ENCODE data around the gene STAT3. TPM values are rescaled to one million over a fixed set of nuclear protein-coding genes. Genes with fewer than 3 reads are reported as not detected.

STAT3 gene
- total RNA-seq, 1 donor: 206 TPM

DNA sequence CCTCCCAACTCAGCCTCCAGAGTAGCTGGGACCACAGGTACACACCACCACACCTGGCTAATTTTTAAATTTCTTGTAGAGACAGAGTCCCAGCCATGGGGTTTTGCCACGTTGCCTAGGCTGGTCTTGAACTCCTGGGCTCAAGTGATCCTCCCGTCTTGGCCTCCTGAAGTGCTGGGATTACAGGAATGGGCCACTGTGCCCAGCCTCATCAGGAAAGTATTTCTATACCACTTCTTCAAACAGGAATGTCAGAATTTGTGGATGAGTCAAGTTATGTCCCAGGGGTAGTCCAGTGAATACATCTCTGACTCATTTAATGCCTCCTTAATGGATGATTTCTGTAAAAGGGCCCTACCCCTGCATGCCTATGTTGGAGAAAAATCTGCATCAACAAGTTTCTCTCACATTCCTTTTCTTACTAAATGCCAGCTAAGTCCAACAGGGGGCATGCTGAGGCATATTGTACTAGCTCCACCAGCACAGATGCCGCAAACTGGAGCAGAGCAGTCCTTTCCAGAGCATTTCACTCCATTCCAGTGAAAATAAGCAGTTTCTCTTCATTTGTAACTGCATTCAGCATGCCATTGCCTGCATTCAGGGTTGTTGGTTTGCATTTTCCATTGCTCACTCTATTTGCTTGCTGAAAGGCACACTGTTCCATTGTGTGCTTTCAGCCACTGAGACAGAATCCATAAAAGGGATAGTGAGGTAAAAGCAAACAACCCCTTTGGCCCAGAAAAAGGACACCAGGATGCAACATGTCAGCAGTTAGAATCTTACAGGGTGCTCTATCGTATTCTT is 40.1 kb upstream of the STAT3 start:
- peak; percentile 93 for TF ChIP-seq CTCF (IDR thresholded peaks at IDR 0.05; ENCODE audit: extremely low read depth, low read depth, low read length)
- peak overlapping the region; percentile 76 for H2AFZ ChIP-seq (ENCODE audit: low read length)

GRCh38 chr17:42424991-42425610 is 36.9 kb upstream of the STAT3 start:
- H3K36me3 ChIP-seq (ENCODE audit: insufficient read depth, low read length): no peaks in the 10 kb centered on the region
- peak overlapping the region; percentile 42 for H3K27ac ChIP-seq (ENCODE audit: low read depth, low read length)
- H3K4me2 ChIP-seq (ENCODE audit: insufficient read depth, low read length): peak overlapping the region; percentile 29
- no peak for TF ChIP-seq CTCF (IDR thresholded peaks at IDR 0.05; ENCODE audit: extremely low read depth, low read depth, low read length)
- H3K4me1 ChIP-seq (ENCODE audit: insufficient read depth, low read length): peaks cover 31% of the 10 kb centered on the region
- no peaks in the 10 kb centered on the region for H3K27me3 ChIP-seq (ENCODE audit: insufficient read depth, low read length)
- DNase-seq (ENCODE audit: insufficient read length, low spot score, missing footprints): peak; percentile 85
- H3K79me2 ChIP-seq (ENCODE audit: insufficient read depth, low read length): peaks cover 38% of the 10 kb centered on the region
- H3K4me3 ChIP-seq (ENCODE audit: insufficient read depth, low read length): no peak overlapping the region
- no peaks in the 10 kb centered on the region for H3K9me3 ChIP-seq (ENCODE audit: low read depth, low read length)
- H4K20me1 ChIP-seq (ENCODE audit: insufficient read depth, low read length): peaks cover 21% of the 10 kb centered on the region
- H2AFZ ChIP-seq (ENCODE audit: low read length): peak overlapping the region; percentile 67

More for the DNA sequence above, 40.1 kb upstream of the STAT3 start:
- Histone ChIP-seq H3K9me3 (ENCODE audit: low read depth, low read length) (no peaks in the 10 kb centered on the region), H3K4me1 (ENCODE audit: insufficient read depth, low read length) (peaks cover 21% of the 10 kb centered on the region), H3K79me2 (ENCODE audit: insufficient read depth, low read length) (peaks cover 8% of the 10 kb centered on the region), H3K36me3 (ENCODE audit: insufficient read depth, low read length) (no peaks in the 10 kb centered on the region), H4K20me1 (ENCODE audit: insufficient read depth, low read length) (no peaks in the 10 kb centered on the region), H3K4me3 (ENCODE audit: insufficient read depth, low read length) (no peak overlapping the region), H3K4me2 (ENCODE audit: insufficient read depth, low read length) (peak overlapping the region; percentile 65), H3K27ac (ENCODE audit: low read depth, low read length) (peak overlapping the region; percentile 90), H3K27me3 (ENCODE audit: insufficient read depth, low read length) (no peaks in the 10 kb centered on the region)
- DNase-seq (ENCODE audit: insufficient read length, low spot score, missing footprints): peak; percentile 95

DNA sequence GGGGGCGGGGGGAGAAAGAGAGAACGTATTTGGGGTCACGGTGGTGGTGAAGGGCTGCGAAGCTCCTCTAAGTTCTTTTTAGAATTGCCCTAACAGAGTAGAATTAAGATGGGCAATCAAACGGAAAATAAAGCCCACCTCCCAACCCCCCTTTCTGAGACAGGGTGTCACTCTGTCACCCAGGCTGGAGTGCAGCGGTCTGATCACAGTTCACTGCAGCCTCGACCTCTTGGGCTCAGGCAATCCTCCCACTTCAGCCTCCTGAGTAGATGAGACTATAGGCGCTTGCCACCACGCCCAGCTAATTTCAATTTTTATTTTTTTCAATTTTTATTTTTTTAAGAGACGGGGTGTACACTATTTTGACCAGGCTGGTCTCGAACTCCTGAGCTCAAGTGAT is 35.5 kb upstream of the STAT3 start:
- Histone ChIP-seq H3K4me2 (ENCODE audit: insufficient read depth, low read length) (peak overlapping the region; percentile 86), H3K27me3 (ENCODE audit: insufficient read depth, low read length) (no peaks in the 10 kb centered on the region), H4K20me1 (ENCODE audit: insufficient read depth, low read length) (peaks cover 32% of the 10 kb centered on the region), H3K4me1 (ENCODE audit: insufficient read depth, low read length) (peaks cover 41% of the 10 kb centered on the region), H3K4me3 (ENCODE audit: insufficient read depth, low read length) (peak overlapping the region; percentile 100), H2AFZ (ENCODE audit: low read length) (no peak overlapping the region), H3K9me3 (ENCODE audit: low read depth, low read length) (no peaks in the 10 kb centered on the region), H3K79me2 (ENCODE audit: insufficient read depth, low read length) (peaks cover 51% of the 10 kb centered on the region), H3K36me3 (ENCODE audit: insufficient read depth, low read length) (peaks cover 2% of the 10 kb centered on the region), H3K27ac (ENCODE audit: low read depth, low read length) (peak overlapping the region; percentile 68)
- DNase-seq (ENCODE audit: insufficient read length, low spot score, missing footprints): no peak
- no peak for TF ChIP-seq CTCF (IDR thresholded peaks at IDR 0.05; ENCODE audit: extremely low read depth, low read depth, low read length)

Data from osteoblast (primary cell).